H1 (cell line): ENCODE results near the gene SPHKAP.

Experiments
- CHD2 ChIP-seq: IDR thresholded peaks from 2 replicates; pipeline ENCODE4 v1.6.1; 2012; ENCODE audit warnings: low read length, improper control_type of control experiment
- CTCF ChIP-seq, 3 experiments: IDR thresholded peaks; 1 replicate in 2 of 3; 2 replicates in 1 of 3; pipeline versions ENCODE4 v1.5.1 to v1.6.1; 2011; ENCODE audit warnings: low read length in 3 of 3, mild to moderate bottlenecking in 3 of 3, inconsistent platforms in 2 of 3, low read depth in 1 of 3, moderate library complexity in 1 of 3; ENCODE audit not compliant: insufficient read depth in 1 of 3; ENCODE audit errors: control extremely low read depth in 1 of 3
- EP300 ChIP-seq, 2 experiments: IDR thresholded peaks; 1 replicate in 1 of 2; 2 replicates in 1 of 2; pipeline ENCODE4 v1.6.1; 2011 to 2012; ENCODE audit warnings: low read depth in 2 of 2, low read length in 2 of 2, mild to moderate bottlenecking in 2 of 2, borderline replicate concordance in 1 of 2, inconsistent platforms in 1 of 2, moderate library complexity in 1 of 2
- EZH2 ChIP-seq: fragments of 200-600 bp; sonication (generic); IDR thresholded peaks from 2 replicates; pipeline ENCODE4 v1.7.1; 2012; ENCODE audit warnings: low read depth, mild to moderate bottlenecking, moderate library complexity, low read length, inconsistent platforms; ENCODE audit not compliant: severe bottlenecking
- POLR2A ChIP-seq, 2 experiments: IDR thresholded peaks; 1 replicate in 1 of 2; 2 replicates in 1 of 2; pipeline ENCODE4 v1.6.1; 2011; ENCODE audit warnings: low read depth in 2 of 2, low read length in 2 of 2, mild to moderate bottlenecking in 2 of 2; ENCODE audit errors: control extremely low read depth in 1 of 2
- RNF2 ChIP-seq: fragments of 200-900, 300-1000 bp; sonication (generic); IDR thresholded peaks from 2 replicates; pipeline ENCODE4 v1.7.1; 2016; ENCODE audit warnings: borderline replicate concordance, low read depth, mild to moderate bottlenecking, antibody characterized with exemption, low read length; ENCODE audit not compliant: poor library complexity, severe bottlenecking; ENCODE audit errors: missing control alignments
- SRF ChIP-seq: IDR thresholded peaks from 2 replicates; pipeline ENCODE4 v1.6.1; 2011; ENCODE audit warnings: mild to moderate bottlenecking, low read depth, low read length, moderate library complexity
- TBP ChIP-seq: IDR thresholded peaks from 2 replicates; pipeline ENCODE4 v1.6.1; 2011; ENCODE audit warnings: low read depth, low read length, improper control_type of control experiment

- TF ChIP-seq CTCF (IDR thresholded peaks at IDR 0.05; ENCODE audit: control extremely low read depth in 1 of 3, insufficient read depth in 1 of 3, low read depth in 1 of 3, low read length in 3 of 3) (no peak), TBP (no peak), RNF2 (no peak), SRF (no peak), POLR2A (IDR thresholded peaks at IDR 0.05; ENCODE audit: control extremely low read depth in 1 of 2, low read depth in 2 of 2, low read length in 2 of 2) (no peak), EP300 (IDR thresholded peaks at IDR 0.05; ENCODE audit: borderline replicate concordance in 1 of 2, low read depth in 2 of 2, low read length in 2 of 2) (no peak), CHD2 (no peak), EZH2 (no peak)
Measured at GRCh38 chr2:228126401-228126800, 55.1 kb downstream of the SPHKAP start.
